NCI-H345 treated with DMSO at 0.1 percent for 48 hours (cell line): ENCODE results near the gene SCLY.
A peak's percentile ranks its signal among the peaks of the same experiment; 100 is the strongest.
"Not testable (repeated sequence)": the region's sequence is repeated elsewhere in the genome, so short reads cannot be mapped to it uniquely, and the experiment has no call there.

Experiments
- DNase-seq: peaks from one replicate; lab custom pipeline; 2025; ENCODE audit not compliant: unreplicated experiment; lab: John Stamatoyannopoulos, UW

The SCLY gene

DNA sequence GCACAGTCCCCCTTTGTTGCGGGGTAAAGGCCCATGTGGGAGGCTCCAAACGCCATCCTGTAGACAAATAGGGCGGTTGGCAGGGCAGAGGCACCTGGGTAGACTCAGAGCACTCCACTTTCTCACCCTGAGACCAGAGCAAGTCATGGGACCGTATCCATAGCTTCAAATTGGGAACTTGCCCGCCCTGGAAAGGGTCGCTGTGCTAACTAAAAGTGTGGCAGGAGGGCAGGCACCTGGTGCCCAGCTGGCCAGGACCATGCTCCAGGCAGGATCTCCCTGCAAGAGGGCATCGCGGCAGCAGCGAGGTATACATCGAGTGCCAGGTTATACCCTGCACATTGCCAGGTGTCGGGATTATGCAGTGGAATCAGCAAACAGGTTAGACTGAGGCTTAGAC, 20.8 kb upstream of the SCLY start:
- DNase-seq: no peak

DNA sequence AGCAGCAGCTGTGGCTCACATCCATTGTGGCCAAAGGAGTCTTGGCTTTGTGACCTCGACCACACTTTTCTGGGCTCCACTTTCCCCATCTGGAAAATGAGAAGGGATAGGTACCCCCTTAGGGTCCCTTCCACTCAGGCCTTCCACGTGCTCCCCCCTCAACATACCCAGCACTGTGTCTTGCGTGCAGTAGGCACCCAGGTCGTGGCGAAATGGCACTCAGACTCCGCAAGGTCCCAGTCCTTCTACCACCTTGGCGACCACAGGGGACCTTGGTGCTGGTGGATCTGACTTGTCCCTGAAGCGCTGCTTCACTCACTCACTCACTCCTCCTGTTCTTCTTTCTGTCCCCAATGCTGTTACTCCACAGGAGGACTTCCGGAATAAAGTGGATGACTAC, 19.9 kb upstream of the SCLY start:
- DNase-seq: no peak

DNA sequence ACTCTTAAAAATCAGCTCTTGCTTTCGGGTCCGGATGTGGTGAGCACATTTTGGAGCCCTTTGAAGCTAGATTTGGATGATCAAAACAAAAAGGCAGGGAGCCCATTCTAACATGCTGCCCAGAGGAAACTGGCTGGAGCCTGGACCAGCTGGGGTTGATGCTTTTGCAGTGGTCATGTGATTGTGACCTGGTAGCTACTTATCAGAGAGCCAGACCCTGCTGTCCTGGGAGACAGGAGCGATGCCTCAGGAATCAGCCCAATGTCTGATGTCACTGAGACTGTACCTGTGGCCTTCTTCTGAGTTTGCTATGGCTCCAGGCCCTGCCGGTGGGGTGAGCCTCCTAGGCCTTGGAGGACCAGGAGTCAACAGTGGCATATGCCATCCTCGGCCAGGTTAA, 18.7 kb upstream of the SCLY start:
- DNase-seq: no peak

DNA sequence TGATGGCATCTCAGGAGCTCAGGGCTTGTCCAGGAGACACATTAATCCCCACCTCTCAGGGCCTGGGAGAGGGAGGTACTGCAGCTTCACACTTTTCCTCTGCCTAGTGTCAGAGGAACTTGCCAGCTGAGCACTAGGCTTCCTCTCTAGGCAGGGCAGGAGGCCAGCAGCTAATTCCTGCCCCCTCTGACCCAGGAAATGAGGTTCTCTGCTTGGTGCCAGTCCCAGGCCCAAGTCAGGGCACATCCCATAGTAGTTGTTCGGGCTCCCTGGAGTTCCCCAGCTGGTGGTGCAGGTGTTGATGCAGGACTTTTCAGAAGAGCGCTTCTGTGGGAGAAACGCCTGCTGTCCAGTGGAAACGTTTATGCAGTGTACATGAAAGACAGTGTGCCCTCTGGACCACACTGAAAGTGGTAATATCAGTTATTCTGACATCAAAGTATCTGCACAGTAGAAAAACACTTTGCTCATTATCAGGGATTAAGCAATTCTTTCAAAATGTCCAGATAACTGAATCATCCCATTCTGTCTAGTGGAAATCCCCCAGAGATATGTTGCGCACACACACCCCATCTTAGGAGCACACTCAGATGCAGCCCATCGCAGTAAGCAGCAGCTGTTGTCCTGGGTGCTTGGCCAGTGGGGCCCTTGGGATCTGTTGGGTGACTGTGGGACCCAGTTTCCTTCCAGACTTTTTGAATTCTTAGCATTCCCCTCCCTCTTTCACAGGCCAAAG, 17.8 kb upstream of the SCLY start:
- DNase-seq: no peak

DNA sequence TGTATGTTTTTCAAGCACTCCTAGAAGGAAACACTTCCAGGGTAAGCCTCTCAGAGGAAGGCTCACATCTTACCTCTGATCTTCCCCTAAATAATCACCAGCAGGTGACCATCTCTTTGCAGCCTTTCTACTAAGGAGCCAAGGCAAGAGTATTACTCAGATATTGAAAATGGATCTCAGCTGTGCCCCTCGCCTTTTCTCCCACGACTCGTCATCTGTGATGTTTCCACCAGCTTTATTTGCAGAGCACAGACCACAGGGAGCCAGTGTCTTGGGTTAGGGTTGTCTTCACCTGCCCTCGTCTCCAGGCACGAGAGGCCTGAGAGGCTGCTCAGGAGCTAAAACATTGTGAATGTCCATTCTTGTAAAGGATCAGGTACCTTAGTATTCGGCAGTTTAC, 16.9 kb upstream of the SCLY start:
- DNase-seq: no peak

DNA sequence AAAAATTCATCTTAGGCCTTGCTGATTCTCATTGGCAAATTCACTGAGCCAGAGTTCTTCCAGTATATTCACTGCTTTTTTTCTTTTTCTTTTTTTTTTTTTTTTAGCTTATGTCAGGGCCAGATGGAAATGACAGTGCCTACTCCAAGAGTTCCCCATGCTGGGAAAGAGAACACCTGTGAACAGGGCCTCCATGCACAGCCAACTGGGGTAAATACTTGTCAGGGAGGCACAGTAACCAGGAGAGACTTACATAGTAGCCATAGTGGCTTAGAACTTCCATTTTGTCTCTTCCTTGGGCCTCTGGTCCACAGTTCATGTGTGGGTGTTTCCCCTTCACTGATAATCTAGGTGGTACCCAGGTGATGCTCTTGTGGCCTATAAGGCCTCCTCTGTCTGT, 15.2 kb upstream of the SCLY start:
- DNase-seq: no peak

DNA sequence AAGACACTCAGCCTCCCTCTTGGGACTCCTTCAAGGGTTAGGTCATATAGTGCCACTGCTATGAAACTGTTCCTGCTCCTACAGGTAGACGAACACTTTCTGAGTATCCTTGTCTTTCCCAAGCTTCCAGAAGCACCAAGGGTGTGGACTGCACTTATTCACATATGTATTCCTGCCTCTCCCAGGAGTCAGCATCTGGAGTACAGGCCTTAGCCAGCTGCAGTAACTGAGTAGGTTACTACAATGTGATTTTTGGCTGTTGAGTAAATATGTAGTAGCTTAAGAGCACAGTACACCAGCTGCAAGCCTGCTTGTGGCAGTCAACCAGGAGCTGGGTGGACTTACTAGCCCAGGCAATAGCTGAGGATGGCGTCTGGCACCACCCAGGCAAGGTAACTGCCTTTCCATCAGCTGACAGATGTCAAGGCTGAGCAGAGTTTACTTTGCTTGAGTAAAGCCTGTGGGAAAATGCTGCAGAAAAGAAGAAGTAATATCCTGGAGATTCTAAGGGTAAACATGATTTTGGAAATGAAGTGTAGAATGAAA, 14.0 kb upstream of the SCLY start:
- no peak for DNase-seq

DNA sequence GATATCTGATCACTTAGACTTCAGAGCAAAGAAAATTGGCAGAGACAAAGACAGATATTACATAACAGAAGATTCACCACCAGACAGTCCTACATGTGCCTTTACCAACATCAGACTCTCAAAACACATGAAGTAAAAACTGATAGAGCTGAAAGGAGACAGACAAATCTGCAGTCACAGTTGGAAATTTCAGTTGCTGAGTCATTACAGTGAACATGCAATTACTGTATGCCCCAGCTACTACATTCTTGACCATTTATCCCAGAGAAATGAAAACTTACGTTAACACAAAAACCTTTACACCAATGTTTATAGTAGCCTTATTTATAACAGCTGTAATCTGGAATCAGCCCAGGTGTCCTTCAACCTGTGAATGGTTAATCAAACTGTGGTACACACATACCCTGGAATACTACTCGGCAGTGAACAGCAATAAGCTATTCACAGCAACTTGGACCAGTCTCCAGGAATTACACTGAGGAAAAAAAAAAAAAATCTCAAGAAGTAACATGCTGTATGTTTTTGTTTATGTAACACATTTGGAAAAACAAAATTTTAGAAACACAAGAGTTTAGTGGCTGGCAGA, 7.5 kb upstream of the SCLY start:
- DNase-seq: no peak

DNA sequence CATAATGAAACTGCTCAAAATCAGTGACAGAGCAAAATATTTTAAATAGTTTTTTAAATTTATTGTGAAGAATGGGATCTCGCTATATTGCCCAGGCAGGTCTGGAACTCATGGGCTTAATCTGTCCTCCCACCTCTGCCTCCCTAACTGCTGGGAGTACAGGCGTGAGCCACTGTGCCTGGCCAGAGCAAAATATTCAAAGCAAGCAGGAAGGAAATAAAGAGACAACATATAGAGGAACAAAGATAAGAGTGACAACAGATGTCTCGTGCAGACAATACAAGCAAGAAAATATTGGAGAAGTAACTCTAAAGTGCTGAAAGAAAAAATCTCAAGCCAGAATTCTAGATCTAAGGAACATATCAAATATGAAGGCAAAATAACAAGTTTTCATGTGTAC, 5.0 kb upstream of the SCLY start:
- no peak for DNase-seq

DNA sequence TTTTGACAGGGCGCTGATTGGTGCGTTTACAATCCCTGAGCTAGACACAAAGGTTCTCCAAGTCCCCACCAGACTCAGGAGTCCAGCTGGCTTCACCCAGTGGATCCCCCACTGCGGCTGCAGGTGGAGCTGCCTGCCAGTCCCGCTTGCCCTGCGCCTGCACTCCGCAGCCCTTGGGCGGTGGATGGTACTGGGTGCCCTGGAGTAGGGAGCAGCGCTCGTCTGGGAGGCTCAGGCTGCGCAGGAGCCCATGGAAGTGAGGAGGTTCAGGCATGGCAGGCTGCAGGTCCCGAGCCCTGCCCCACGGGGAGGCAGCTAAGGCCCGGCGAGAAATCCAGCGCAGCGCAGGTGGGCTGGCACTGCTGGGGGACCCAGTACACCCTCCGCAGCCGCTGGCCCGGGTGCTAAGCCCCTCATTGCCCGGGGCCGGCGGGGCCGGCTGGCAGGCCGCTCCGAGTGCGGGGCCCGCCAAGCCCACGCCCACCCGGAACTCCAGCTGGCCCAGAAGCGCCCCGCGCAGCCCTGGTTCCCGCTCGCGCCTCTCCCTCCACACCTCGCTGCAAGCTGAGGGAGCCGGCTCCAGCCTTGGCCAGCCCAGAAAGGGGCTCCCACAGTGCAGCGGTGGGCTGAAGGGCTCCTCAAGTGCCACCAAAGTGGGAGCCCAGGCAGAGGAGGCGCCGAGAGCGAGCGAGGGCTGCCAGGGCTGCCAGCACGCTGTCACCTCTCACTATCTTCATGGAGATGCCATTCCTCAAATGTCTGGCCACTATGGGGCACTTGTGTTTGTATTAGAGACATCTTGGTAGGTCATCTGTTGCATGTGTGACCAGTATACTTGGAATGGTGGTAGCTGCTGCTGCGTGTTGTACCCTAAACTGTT, 2.9 kb upstream of the SCLY start:
- not testable (repeated sequence) for DNase-seq

DNA sequence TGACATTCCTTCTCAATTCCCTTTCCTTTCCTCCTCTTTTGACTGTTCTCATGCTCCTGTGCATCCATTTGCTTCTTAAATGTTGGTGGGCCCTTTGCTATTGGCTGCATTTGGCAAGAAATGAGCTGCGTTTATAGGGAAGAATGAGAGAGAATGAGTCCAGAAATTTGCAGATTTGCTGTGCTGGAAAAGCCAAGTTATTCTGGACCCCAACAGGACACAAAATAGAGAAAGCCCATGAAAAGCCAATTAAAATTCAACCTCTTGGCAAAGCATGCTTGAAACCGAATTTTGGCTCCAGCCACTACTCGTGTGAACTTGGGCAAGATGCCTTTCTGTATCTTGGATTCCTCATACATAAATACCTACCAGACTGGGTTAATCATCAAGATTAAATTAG, 1.3 kb upstream of the SCLY start:
- no peak for DNase-seq

DNA sequence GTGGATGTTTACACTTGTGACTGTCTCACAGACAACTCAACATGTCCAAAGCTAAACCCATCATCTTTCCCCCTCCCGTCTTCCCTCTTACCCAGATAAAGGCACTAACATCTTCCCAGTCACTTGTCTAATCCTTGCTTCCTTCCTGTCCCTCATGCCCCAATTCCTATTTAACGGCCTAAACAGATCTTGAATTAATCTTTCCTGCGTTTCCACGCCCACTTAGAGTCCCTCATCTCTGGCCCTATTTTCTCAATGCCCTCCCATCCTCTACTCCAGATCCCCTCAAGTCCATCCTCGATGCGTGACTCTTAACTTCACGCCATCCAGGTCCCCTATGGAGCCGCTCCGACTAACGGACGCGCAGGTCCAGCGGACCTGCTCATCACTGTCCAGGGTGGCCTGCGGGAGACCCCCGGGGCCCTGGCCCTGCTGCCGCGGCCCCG, 682 bp upstream of the SCLY start:
- no peak for DNase-seq

DNA sequence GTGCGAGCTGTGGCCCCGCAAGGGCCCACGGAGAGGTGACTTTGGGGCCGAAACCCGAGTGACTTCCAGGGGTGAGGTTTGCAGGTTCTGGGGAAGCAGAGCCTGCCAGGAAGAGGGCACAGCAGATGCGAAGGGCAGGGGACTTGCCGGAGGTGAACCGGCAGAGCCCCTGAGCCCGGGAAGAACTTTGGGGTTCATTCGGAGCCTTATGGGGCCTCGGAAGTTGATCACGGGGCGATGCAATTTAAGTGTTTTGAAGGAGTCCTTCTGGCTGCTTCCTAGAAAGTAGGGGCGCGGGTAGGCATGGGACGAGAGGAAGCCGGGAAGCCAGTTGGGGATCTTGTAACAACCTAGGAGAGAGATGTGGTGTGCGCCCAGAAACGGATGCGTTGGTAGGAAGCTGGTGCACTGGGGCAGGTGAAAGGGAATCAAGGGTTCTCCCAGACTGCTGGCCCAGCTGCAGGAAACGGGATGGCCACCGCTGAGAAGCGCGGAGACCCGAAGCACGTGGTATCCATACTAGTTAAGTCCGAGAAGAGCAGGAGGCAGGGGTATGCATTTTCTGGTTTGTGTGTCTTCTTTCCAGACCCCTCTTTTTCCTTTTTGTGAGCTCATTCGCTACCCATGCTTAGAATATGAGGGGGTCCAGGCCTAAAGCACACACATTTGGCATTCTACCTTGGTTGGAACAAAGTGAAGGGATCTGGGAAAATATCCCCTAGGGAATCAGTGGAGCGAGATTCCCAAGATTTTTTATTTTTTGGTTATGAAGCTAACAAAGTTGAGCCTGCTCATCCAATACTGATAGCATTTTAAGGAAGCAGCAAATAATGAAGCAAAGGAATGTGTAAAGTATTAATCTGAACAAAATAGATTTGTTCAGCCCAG, 758 bp downstream of the SCLY start:
- DNase-seq: peak; percentile 15

DNA sequence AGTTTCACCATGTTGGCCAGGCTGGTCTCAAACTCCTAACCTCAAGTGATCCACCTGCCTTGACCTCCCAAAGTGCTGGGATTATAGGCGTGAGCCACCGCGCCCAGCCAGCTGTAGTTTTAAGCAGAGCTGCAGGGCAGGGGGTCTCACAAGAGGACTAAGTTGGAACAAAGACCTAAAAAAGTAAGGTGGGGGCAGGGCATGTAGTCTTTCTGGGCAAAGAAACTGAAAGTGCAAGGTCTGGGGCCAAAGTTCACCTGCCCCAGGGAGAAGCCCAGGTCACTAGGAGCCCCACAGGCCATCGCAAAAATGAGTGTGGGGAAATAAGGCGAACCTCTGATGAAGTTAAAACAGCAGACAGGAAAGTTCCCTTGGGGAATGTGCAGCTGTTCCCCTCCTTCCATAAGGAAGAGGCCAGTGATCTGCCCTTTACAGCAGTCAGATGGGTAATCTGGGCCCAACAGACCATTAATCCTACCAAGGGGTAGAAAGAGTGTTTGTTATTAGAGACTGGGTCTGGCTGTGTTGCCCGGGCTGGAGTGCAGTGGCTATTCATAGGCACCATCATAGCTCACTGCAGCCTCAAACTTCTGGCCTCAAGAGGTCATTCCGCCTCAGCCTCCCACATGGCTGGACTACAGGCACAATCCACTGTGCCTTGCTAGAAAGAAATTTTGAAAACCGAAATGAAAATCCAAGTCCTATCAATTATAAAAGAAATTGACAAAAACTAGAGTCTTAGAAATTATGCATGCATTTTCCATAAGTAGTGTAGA, 2.8 kb downstream of the SCLY start:
- DNase-seq: no peak

DNA sequence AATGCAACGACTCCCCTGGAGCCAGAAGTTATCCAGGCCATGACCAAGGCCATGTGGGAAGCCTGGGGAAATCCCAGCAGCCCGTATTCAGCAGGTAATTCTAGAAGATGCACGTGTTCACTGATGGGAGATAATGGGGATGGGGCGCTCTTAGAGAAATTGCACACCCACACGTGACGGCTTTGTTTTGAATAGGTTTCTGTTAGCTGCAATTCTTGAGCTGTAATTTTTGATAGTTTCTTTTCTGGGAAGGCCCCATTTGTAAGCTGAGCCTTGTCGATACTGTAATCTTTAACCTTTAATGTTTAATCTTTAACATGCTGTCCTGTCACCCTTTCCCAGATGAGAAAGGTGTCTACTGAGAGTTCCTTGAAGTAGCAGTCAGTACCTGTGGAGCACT, 3.6 kb downstream of the SCLY start:
- DNase-seq: no peak

DNA sequence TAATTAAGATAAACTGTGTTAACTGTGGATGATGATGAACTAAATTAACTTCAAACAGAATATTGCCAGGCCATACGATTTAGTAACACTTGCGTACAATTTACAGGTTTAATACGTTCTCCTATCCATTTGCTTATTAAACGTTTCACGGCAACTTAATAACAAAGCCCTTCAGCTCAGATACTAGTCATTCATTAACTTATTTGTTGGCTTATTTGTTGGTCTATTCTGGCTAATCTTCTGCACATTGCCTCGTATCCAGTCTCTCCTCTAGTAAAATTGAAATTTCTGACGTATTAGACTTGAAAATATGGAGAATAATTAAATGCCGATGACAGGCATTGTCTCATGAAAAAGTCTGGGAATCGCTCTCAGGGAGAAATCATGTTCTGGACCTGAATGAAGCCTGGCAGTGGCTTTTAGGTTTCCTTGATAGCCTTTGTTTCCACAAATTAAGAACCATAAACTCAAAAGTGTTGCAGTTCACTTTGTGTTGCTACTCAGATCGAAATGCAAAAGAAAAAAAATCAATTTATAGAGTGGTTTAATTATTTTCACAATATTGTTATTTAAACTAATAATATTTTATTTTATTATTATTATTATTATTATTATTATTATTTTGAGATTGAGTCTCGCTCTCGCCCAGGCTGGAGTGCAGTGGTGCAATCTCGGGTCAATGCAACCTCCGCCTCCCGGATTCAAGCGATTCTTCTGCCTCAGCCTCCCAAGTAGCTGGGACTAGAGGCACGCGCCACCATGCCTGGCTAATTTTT, 4.5 kb downstream of the SCLY start:
- no peak for DNase-seq

DNA sequence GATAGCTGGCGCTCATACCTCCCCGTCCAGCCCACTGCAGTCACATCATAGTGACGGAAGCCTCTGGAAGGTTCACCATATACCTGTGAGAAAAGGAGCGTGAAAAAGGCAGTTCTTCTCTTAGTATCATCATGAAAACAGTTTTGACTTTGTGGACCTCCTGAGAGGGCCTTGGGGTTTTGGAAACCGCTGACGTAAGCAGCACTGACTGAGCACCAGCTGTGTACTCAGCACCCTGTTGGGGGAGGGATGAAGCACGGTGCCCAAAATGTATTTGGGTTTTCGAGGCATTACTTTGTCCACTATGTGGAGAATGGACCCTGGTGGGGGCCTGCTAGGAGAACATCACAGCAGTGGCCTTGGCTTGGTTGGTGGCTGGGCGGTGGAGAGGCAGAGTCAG, 5.4 kb downstream of the SCLY start:
- no peak for DNase-seq

DNA sequence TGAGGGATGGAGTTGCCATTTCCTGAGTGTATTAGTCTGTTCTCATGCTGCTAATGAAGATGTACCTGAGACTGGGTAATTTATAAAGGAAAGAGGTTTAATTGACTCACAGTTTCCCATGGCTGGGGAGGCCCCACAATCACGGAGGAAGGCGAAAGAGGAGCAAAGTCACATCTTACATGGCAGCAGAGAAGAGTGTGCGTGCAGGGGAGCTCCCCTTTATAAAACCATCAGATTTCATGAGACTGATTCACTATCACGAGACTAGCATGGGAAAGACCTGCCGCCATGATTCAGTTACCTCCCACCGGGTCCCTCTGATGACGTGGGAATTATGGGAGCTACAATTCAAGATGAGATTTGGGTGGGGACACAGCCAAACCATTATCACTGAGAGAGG, 5.9 kb downstream of the SCLY start:
- DNase-seq: not testable (repeated sequence)

DNA sequence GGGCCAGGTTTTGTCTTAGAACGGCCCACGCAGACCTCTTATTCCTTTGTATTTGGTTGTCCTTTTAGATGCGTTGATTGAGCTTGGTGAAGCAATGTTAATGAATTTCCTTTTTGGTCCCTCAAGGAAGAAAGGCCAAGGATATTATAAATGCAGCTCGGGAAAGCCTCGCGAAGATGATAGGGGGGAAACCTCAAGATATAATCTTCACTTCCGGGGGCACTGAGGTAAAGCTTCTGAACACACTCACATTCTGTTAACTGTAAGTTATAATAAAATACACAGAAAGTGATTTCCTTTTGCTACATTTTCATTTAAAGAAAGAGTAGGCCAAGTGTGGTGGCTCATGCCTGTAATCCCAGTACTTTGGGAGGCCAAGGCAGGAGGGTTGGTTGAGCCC, 7.1 kb downstream of the SCLY start:
- DNase-seq: no peak
